ENCODE measurements around the gene ZNF200. TPM values are rescaled to one million over a fixed set of nuclear protein-coding genes. Genes with fewer than 3 reads are reported as not detected.

Gene ZNF200
- total RNA-seq, 1 experiment from 2014 or later, result 8.8 TPM

GRCh38 chr16:3188925-3189825, 45.8 kb downstream of the ZNF200 start:
- POLR2A ChIA-PET, result interaction anchor here (1.3 kb wide), 1 partner anchor 17 kb away, joined by 3 read pairs; no protein-coding TSS in a partner anchor
- no peak overlapping the region for H3K4me3 ChIP-seq (replicated peaks in 1 of 2; ENCODE audit: low read depth in 1 of 2, low read length in 2 of 2)
- peaks cover 11 to 42% of the 10 kb centered on the region in 2 experiments; a peak in 3 of 4 replicates for H3K4me1 ChIP-seq (ENCODE audit: control insufficient read depth in 1 of 2, insufficient read depth in 2 of 2, low read length in 2 of 2)
- no peaks in the 10 kb centered on the region for H4K20me1 ChIP-seq (ENCODE audit: insufficient read depth)
- H3K27ac ChIP-seq (ENCODE audit: low read depth, low read length), result no peak overlapping the region
- intact Hi-C loops (cut with micrococcal nuclease), result loop anchor here (5.0 kb wide), 2 partner anchors 37 to 268 kb away; no protein-coding TSS in a partner anchor
- H3K9me2 ChIP-seq (ENCODE audit: insufficient read depth), result no peaks in the 10 kb centered on the region
- RAD21 ChIA-PET (ENCODE audit: low non-redundant PET in 1 of 2, low total read pairs in 2 of 2, uncharacterized antibody in 2 of 2, unreplicated experiment in 2 of 2), result no interaction called here
- no peak overlapping the region for H2AFZ ChIP-seq (ENCODE audit: low read depth, low read length, poor library complexity, severe bottlenecking)
- BruUV-seq (replicated peaks), result no TSS peak
- peak overlapping the region; percentile 21; the same call in 1 of the 2 replicates for H3K4me2 ChIP-seq (ENCODE audit: low read length)
- DNase-seq (ENCODE audit: low read depth, low spot score) (no peak), ATAC-seq (peak; percentile 26)
- H3K9me3 ChIP-seq (ENCODE audit: control insufficient read depth in 1 of 2, insufficient read depth in 1 of 2, low read depth in 1 of 2, low read length in 2 of 2), result no peaks in the 10 kb centered on the region; a peak in 1 of 4 replicates
- no peaks in the 10 kb centered on the region for H3K79me2 ChIP-seq (ENCODE audit: insufficient read depth, low read length)
- no peak overlapping the region for H3K9ac ChIP-seq (ENCODE audit: low read length)
- no peaks in the 10 kb centered on the region for H3K36me3 ChIP-seq (ENCODE audit: control insufficient read depth in 1 of 2, insufficient read depth in 2 of 2, low read length in 2 of 2)
- H3K27me3 ChIP-seq (ENCODE audit: insufficient read depth, low read length), result no peaks in the 10 kb centered on the region
- CTCF ChIA-PET, result interaction anchor here (2.0 kb wide), 1 partner anchor 39 kb away, joined by 8 read pairs; no protein-coding TSS in a partner anchor
- no peak for TF ChIP-seq JUND (IDR thresholded peaks at IDR 0.05)
- no peak for TF ChIP-seq TCF7L2 (IDR thresholded peaks at IDR 0.05; ENCODE audit: borderline replicate concordance, extremely low read depth, insufficient read depth, insufficient read length)
- TF ChIP-seq SRF (IDR thresholded peaks at IDR 0.05; ENCODE audit: low read depth), result no peak
- no peak for TF ChIP-seq ELF1 (IDR thresholded peaks at IDR 0.05; ENCODE audit: borderline replicate concordance, low read depth)
- TF ChIP-seq POLR2A (IDR thresholded peaks at IDR 0.05; ENCODE audit: borderline replicate concordance, extremely low read depth, insufficient read depth, insufficient read length), result no peak
- no peak for TF ChIP-seq CEBPB (IDR thresholded peaks at IDR 0.05; ENCODE audit: low read depth)
- no peak for TF ChIP-seq EZH2 (IDR thresholded peaks at IDR 0.05)
- TF ChIP-seq CBX3 (IDR thresholded peaks at IDR 0.05; ENCODE audit: low read depth), result 0 out of 2 replicates have a peak, but pooled peaks have one; percentile 35
- TF ChIP-seq YY1 (IDR thresholded peaks at IDR 0.05; ENCODE audit: extremely low read depth, insufficient replicate concordance, low read depth, low read length), result no peak
- no peak for TF ChIP-seq REST (IDR thresholded peaks at IDR 0.05; ENCODE audit: low read depth)
- TF ChIP-seq ZFX (IDR thresholded peaks at IDR 0.05), result no peak
- TF ChIP-seq EGR1 (IDR thresholded peaks at IDR 0.05; ENCODE audit: low read depth), result peak; percentile 60
- no peak for TF ChIP-seq SP1 (IDR thresholded peaks at IDR 0.05; ENCODE audit: low read depth)
- TF ChIP-seq ZNF274 (IDR thresholded peaks at IDR 0.05; ENCODE audit: low read depth, low read length), result no peak
- peak; percentile 86 for TF ChIP-seq ATF3 (IDR thresholded peaks at IDR 0.05)
- TF ChIP-seq CTCF (IDR thresholded peaks at IDR 0.05 in 2 of 3, conservative IDR thresholded peaks at IDR 0.05 in 1 of 3; ENCODE audit: borderline replicate concordance in 1 of 3, insufficient read depth in 1 of 3, low read depth in 2 of 3, low read length in 2 of 3), result no peak
- no peak for TF ChIP-seq ZBTB33 (IDR thresholded peaks at IDR 0.05; ENCODE audit: extremely low read depth, insufficient replicate concordance, low read length)
- TF ChIP-seq EZH2phosphoT487 (IDR thresholded peaks at IDR 0.05; ENCODE audit: borderline replicate concordance), result no peak
